Measurements from ENCODE around the gene GPS2.
A peak's percentile ranks its signal among the peaks of the same experiment; 100 is the strongest.

The GPS2 gene

GRCh38 chr17:7296189-7296861 is 18.8 kb downstream of the GPS2 start:
- Histone ChIP-seq H3F3A (ENCODE audit: control insufficient read depth, insufficient read depth) (0 out of 2 replicates have a peak, but pooled peaks cover 2% of the 10 kb centered on the region), H3K79me2 (ENCODE audit: control insufficient read depth, low read length) (no peaks in the 10 kb centered on the region), H3K9me3 (ENCODE audit: control insufficient read depth, insufficient read depth, low read length) (no peaks in the 10 kb centered on the region), H3K27ac (ENCODE audit: low read depth, low read length) (no peak overlapping the region), H3K4me3 (ENCODE audit: low read length) (peak overlapping the region; percentile 49), H3K4me2 (ENCODE audit: low read length) (peak overlapping the region; percentile 89), H3K4me1 (ENCODE audit: control insufficient read depth, low read length) (peaks cover 23% of the 10 kb centered on the region), H4K20me1 (ENCODE audit: control insufficient read depth, insufficient read depth, low read depth, low read length) (no peaks in the 10 kb centered on the region), H3K27me3 (ENCODE audit: control insufficient read depth, low read length) (peaks cover 28% of the 10 kb centered on the region), H3K9me2 (replicated peaks; ENCODE audit: control insufficient read depth, low read length) (no peaks in the 10 kb centered on the region), H3K36me3 (ENCODE audit: control insufficient read depth, low read length) (no peaks in the 10 kb centered on the region)
- peak; percentile 93 for TF ChIP-seq CTCF (IDR thresholded peaks at IDR 0.05; ENCODE audit: low read depth, low read length, poor library complexity, severe bottlenecking)
- TF ChIP-seq EZH2phosphoT487 (IDR thresholded peaks at IDR 0.05; ENCODE audit: borderline replicate concordance, low read length) = no peak

- no peaks in the 10 kb centered on the region for H3K9me2 ChIP-seq (replicated peaks; ENCODE audit: control insufficient read depth, low read length)
- peaks cover 23% of the 10 kb centered on the region for H3K4me1 ChIP-seq (ENCODE audit: control insufficient read depth, low read length)
- 0 out of 2 replicates have a peak, but pooled peaks cover 2% of the 10 kb centered on the region for H3F3A ChIP-seq (ENCODE audit: control insufficient read depth, insufficient read depth)
- peak overlapping the region; percentile 89 for H3K4me2 ChIP-seq (ENCODE audit: low read length)
- H3K27me3 ChIP-seq (ENCODE audit: control insufficient read depth, low read length) = peaks cover 36% of the 10 kb centered on the region
- peak overlapping the region; percentile 69 for H3K4me3 ChIP-seq (ENCODE audit: low read length)
- no peaks in the 10 kb centered on the region for H3K9me3 ChIP-seq (ENCODE audit: control insufficient read depth, insufficient read depth, low read length)
- no peak overlapping the region for H3K27ac ChIP-seq (ENCODE audit: low read depth, low read length)
- TF ChIP-seq CTCF (IDR thresholded peaks at IDR 0.05; ENCODE audit: low read depth, low read length, poor library complexity, severe bottlenecking) = no peak
- TF ChIP-seq EZH2phosphoT487 (IDR thresholded peaks at IDR 0.05; ENCODE audit: borderline replicate concordance, low read length) = no peak
- no peaks in the 10 kb centered on the region for H3K79me2 ChIP-seq (ENCODE audit: control insufficient read depth, low read length)
- H3K36me3 ChIP-seq (ENCODE audit: control insufficient read depth, low read length) = no peaks in the 10 kb centered on the region
- H4K20me1 ChIP-seq (ENCODE audit: control insufficient read depth, insufficient read depth, low read depth, low read length) = no peaks in the 10 kb centered on the region
These were observed 19.7 kb downstream of the GPS2 start for GRCh38 chr17:7295230-7296180.

- H3K27me3 ChIP-seq (ENCODE audit: control insufficient read depth, low read length) = peaks cover 40% of the 10 kb centered on the region
- H3K36me3 ChIP-seq (ENCODE audit: control insufficient read depth, low read length) = no peaks in the 10 kb centered on the region
- TF ChIP-seq CTCF (IDR thresholded peaks at IDR 0.05; ENCODE audit: low read depth, low read length, poor library complexity, severe bottlenecking) (no peak), EZH2phosphoT487 (IDR thresholded peaks at IDR 0.05; ENCODE audit: borderline replicate concordance, low read length) (no peak)
- no peaks in the 10 kb centered on the region for H4K20me1 ChIP-seq (ENCODE audit: control insufficient read depth, insufficient read depth, low read depth, low read length)
- no peak within 1 kb of the TSS for H3K27ac ChIP-seq (ENCODE audit: low read depth, low read length)
- H3K9me2 ChIP-seq (replicated peaks; ENCODE audit: control insufficient read depth, low read length) = no peaks in the 10 kb centered on the region
- peak within 1 kb of the TSS; percentile 89 for H3K4me2 ChIP-seq (ENCODE audit: low read length)
- H3K79me2 ChIP-seq (ENCODE audit: control insufficient read depth, low read length) = no peaks in the 10 kb centered on the region
- peak within 1 kb of the TSS; percentile 69 for H3K4me3 ChIP-seq (ENCODE audit: low read length)
- H3F3A ChIP-seq (ENCODE audit: control insufficient read depth, insufficient read depth) = 0 out of 2 replicates have a peak, but pooled peaks cover 2% of the 10 kb centered on the region
- H3K4me1 ChIP-seq (ENCODE audit: control insufficient read depth, low read length) = peaks cover 23% of the 10 kb centered on the region
- H3K9me3 ChIP-seq (ENCODE audit: control insufficient read depth, insufficient read depth, low read length) = no peaks in the 10 kb centered on the region
These were observed 20.5 kb downstream of the GPS2 start, which contains the start of gene YBX2 for GRCh38 chr17:7294614-7295153. TSS of gene YBX2 (minus strand) at chr17:7294639. CDS start at chr17:7294500, 139 bp downstream.
